ENCODE measurements around the gene CENPH. TPM values are rescaled to one million over a fixed set of nuclear protein-coding genes. Genes with fewer than 3 reads are reported as not detected.

Gene CENPH
- total and polyA plus RNA-seq, 2 donors (not counting 1 experiment from before 2014, with no cell fraction given): 2.8 to 11.9 TPM

DNA sequence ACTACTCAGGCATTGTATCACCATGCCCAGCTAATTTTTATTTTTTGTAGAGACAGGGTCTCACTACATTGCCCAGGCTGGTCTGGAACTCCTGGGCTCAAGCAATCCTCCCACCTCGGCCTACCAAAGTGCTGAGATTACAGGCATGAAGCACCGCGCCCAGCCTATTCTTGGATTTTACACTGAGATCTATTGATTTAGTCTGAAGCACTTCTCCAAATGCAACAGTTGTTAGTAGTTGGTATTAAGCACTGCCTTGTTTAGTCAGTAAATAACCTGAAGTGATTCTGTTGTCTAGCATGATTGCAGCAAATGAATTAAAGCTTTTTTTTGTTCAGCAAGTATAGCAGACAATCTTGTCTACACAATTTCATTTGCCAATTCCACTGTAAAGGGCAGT, 31.3 kb upstream of the CENPH start:
- Mint-ChIP-seq H3K27me3 (no peaks in the 10 kb centered on the region), H3K4me3 (no peak overlapping the region), H3K4me1 (no peaks in the 10 kb centered on the region), H3K9me3 (ENCODE audit: insufficient read depth) (no peaks in the 10 kb centered on the region), H3K27ac (no peak overlapping the region)
- H3K9me3 ChIP-seq (ENCODE audit: control extremely low read depth in 1 of 3, control insufficient read depth in 2 of 3, insufficient read depth in 1 of 3, low read length in 2 of 3): no peaks in the 10 kb centered on the region
- ChIA-PET POLR2A (no interaction called here), CTCF (no interaction called here)
- H2AFZ ChIP-seq (ENCODE audit: insufficient read depth, low read depth, low read length, poor library complexity, severe bottlenecking): no peak overlapping the region
- no peaks in the 10 kb centered on the region for H4K20me1 ChIP-seq (ENCODE audit: control insufficient read depth, insufficient read depth, low read length, poor library complexity, severe bottlenecking)
- no peaks in the 10 kb centered on the region for H3K27me3 ChIP-seq (replicated peaks in 1 of 4; ENCODE audit: control extremely low read depth in 1 of 4, control insufficient read depth in 3 of 4, insufficient read depth in 4 of 4, low read length in 3 of 4)
- H3K4me1 ChIP-seq (ENCODE audit: control insufficient read depth in 2 of 2, insufficient read depth in 2 of 2, low read length in 2 of 2): no peaks in the 10 kb centered on the region
- H3K4me2 ChIP-seq (replicated peaks; ENCODE audit: low read depth, low read length, poor library complexity, severe bottlenecking): no peak overlapping the region
- TF ChIP-seq, protein P1, sequence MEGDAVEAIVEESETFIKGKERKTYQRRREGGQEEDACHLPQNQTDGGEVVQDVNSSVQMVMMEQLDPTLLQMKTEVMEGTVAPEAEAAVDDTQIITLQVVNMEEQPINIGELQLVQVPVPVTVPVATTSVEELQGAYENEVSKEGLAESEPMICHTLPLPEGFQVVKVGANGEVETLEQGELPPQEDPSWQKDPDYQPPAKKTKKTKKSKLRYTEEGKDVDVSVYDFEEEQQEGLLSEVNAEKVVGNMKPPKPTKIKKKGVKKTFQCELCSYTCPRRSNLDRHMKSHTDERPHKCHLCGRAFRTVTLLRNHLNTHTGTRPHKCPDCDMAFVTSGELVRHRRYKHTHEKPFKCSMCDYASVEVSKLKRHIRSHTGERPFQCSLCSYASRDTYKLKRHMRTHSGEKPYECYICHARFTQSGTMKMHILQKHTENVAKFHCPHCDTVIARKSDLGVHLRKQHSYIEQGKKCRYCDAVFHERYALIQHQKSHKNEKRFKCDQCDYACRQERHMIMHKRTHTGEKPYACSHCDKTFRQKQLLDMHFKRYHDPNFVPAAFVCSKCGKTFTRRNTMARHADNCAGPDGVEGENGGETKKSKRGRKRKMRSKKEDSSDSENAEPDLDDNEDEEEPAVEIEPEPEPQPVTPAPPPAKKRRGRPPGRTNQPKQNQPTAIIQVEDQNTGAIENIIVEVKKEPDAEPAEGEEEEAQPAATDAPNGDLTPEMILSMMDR (IDR thresholded peaks at IDR 0.05): no peak
- no peak for TF ChIP-seq EZH2 (IDR thresholded peaks at IDR 0.05; ENCODE audit: borderline replicate concordance, insufficient read depth, low read depth, low read length, poor library complexity, severe bottlenecking)
- intact Hi-C loops (cut with micrococcal nuclease): no loop called here
- no peak overlapping the region for H3K9ac ChIP-seq (ENCODE audit: low read length)
- 100% methylated on average over 3 of the region's 3 CpGs for WGBS (ENCODE audit: insufficient coverage)
- DNase-seq: no peak
- no peak overlapping the region for H3K27ac ChIP-seq (ENCODE audit: low read length in 2 of 2)
- no peak for ATAC-seq (ENCODE audit: low read depth)
- no peak overlapping the region for H3K4me3 ChIP-seq (ENCODE audit: control extremely low read depth in 1 of 5, extremely low read depth in 1 of 5, insufficient read depth in 1 of 5, low read depth in 2 of 5, low read length in 4 of 5)
- no peaks in the 10 kb centered on the region for H3K36me3 ChIP-seq (replicated peaks in 1 of 2; ENCODE audit: control extremely low read depth in 1 of 2, control insufficient read depth in 1 of 2, extremely low read depth in 1 of 2, insufficient read depth in 2 of 2, low read length in 1 of 2)
- no peaks in the 10 kb centered on the region for H3K79me2 ChIP-seq (ENCODE audit: control insufficient read depth, insufficient read depth, low read length)

DNA sequence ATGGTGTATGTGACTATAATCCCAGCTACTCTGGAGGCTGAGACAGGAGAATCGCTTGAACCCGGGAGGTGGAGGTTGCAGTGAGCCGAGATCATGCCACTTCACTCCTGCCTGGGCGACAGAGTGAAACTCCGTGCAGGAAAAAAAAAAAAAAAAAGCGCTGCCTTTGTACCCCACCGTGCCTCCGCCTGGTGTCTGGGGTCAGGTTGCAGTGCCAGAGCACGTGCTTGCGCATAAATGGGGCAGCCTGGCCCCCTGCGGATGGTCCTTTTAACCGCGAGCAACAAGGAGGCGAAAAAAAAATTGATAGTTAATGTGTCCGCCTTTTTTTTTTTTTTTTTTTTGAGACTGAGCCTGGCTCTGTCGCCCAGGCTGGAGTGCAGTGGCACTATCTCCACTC, 28.7 kb upstream of the CENPH start:
- DNase-seq: no peak
- intact Hi-C loops (cut with micrococcal nuclease): no loop called here

More for the DNA sequence above, 28.7 kb upstream of the CENPH start:
- Mint-ChIP-seq H3K27ac (no peak overlapping the region), H3K4me1 (no peaks in the 10 kb centered on the region), H3K9me3 (ENCODE audit: insufficient read depth) (no peaks in the 10 kb centered on the region), H3K4me3 (no peak overlapping the region), H3K27me3 (no peaks in the 10 kb centered on the region)
- Histone ChIP-seq H3K9me3 (ENCODE audit: control extremely low read depth in 1 of 3, control insufficient read depth in 2 of 3, insufficient read depth in 1 of 3, low read length in 2 of 3) (no peaks in the 10 kb centered on the region), H3K4me2 (replicated peaks; ENCODE audit: low read depth, low read length, poor library complexity, severe bottlenecking) (no peak overlapping the region), H3K9ac (ENCODE audit: low read length) (no peak overlapping the region), H3K79me2 (ENCODE audit: control insufficient read depth, insufficient read depth, low read length) (no peaks in the 10 kb centered on the region), H2AFZ (ENCODE audit: insufficient read depth, low read depth, low read length, poor library complexity, severe bottlenecking) (no peak overlapping the region), H3K4me3 (ENCODE audit: control extremely low read depth in 1 of 5, extremely low read depth in 1 of 5, insufficient read depth in 1 of 5, low read depth in 2 of 5, low read length in 4 of 5) (no peak overlapping the region), H3K27me3 (replicated peaks in 1 of 4; ENCODE audit: control extremely low read depth in 1 of 4, control insufficient read depth in 3 of 4, insufficient read depth in 4 of 4, low read length in 3 of 4) (no peaks in the 10 kb centered on the region), H4K20me1 (ENCODE audit: control insufficient read depth, insufficient read depth, low read length, poor library complexity, severe bottlenecking) (no peaks in the 10 kb centered on the region), H3K4me1 (ENCODE audit: control insufficient read depth in 2 of 2, insufficient read depth in 2 of 2, low read length in 2 of 2) (no peaks in the 10 kb centered on the region), H3K36me3 (replicated peaks in 1 of 2; ENCODE audit: control extremely low read depth in 1 of 2, control insufficient read depth in 1 of 2, extremely low read depth in 1 of 2, insufficient read depth in 2 of 2, low read length in 1 of 2) (no peaks in the 10 kb centered on the region), H3K27ac (ENCODE audit: low read length in 2 of 2) (no peak overlapping the region)
- POLR2A ChIA-PET: no interaction called here
- 96% methylated on average over 13 of the region's 16 CpGs for WGBS (ENCODE audit: insufficient coverage)
- CTCF ChIA-PET: no interaction called here
- TF ChIP-seq, protein P1 (IDR thresholded peaks at IDR 0.05): no peak
- no peak for TF ChIP-seq EZH2 (IDR thresholded peaks at IDR 0.05; ENCODE audit: borderline replicate concordance, insufficient read depth, low read depth, low read length, poor library complexity, severe bottlenecking)
- no peak for ATAC-seq (ENCODE audit: low read depth)

Data from B cell (primary cell).